Erythroblast (primary cell): ENCODE measurements around the gene WDR7.

Source experiments
- DNase-seq, 2 experiments: peaks; one replicate each; lab custom pipeline; 2025; lab: John Stamatoyannopoulos, UW
- GATA1 ChIP-seq: IDR thresholded peaks from 2 replicates; pipeline ENCODE4 v1.6.1; 2011; ENCODE audit warnings: low read depth, mild to moderate bottlenecking, control low read depth, low read length, moderate library complexity
- POLR2A ChIP-seq: IDR thresholded peaks from 2 replicates; pipeline ENCODE4 v1.6.1; 2011; ENCODE audit warnings: mild to moderate bottlenecking, low read length

WDR7 gene

GRCh38 chr18:56878711-56879110, 227.6 kb downstream of the WDR7 start:
- no peak for DNase-seq
- TF ChIP-seq GATA1 (no peak), POLR2A (no peak)

DNA sequence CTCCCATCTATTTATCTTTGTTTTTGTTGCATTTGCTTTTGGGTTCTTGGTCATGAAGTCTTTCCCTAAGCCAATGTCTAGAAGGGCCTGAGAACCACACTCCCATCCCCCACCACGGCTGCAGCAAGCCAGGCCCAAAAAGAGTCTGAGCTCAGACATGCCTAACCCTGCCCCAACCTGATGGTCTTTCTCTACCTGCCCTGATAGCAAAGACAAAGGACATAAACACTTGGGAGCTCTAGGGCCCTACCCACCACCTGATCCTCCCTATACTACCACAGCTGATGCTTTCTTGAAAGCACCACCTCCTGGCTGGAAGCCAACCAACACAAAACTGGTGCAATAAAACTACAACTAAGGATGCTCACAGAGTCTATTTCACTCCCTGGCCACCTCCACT, 233.4 kb downstream of the WDR7 start:
- no peak for TF ChIP-seq GATA1
- TF ChIP-seq POLR2A: no peak
- no peak for DNase-seq

DNA sequence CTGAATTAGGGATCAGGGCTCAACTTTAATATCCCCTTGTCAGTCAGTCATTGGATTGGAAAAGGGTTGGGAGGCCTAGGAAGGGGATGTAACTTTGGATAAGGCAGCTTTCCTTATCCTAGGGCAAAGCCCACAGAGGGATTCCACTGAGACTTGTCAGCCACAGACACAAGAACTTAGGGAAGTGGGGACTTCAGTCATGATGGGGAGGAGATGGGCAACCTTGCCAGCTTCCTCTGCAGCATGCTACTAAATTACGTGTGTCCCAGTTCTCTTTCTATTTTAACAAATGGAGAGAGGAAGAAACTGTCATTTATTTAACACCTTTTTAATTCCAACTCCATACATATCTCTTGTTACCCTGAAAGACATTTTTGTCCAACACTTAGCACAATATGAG, 237.8 kb downstream of the WDR7 start:
- no peak for TF ChIP-seq POLR2A
- no peak for TF ChIP-seq GATA1
- DNase-seq: no peak

DNA sequence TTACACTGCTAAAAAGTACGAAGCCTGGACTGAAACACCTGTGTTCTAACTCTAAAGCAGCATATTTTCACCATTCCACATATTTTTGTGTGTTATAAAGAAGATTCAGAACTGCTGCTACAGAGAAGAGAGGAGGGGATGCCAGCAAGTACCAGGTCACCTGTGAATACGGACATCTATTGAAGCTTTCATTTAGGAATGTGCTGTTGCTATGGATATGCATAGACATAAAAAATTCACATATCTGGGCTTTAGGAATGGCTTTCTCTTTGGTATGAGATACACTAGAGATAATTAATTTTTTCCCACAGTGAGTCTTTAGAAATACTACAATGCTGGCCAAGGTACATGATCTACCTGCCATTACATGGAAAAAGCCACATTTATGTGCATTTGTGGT, 238.5 kb downstream of the WDR7 start:
- TF ChIP-seq GATA1: no peak
- no peak for TF ChIP-seq POLR2A
- DNase-seq: no peak

- TF ChIP-seq POLR2A (no peak), GATA1 (no peak)
- no peak for DNase-seq
Measured at GRCh38 chr18:56890632-56891031, 239.5 kb downstream of the WDR7 start.

- TF ChIP-seq GATA1: no peak
- TF ChIP-seq POLR2A: no peak
- DNase-seq: no peak
Measured at GRCh38 chr18:56891116-56891515, 240.0 kb downstream of the WDR7 start.

GRCh38 chr18:56891870-56892269, 240.7 kb downstream of the WDR7 start:
- TF ChIP-seq GATA1 (no peak), POLR2A (no peak)
- no peak for DNase-seq

DNA sequence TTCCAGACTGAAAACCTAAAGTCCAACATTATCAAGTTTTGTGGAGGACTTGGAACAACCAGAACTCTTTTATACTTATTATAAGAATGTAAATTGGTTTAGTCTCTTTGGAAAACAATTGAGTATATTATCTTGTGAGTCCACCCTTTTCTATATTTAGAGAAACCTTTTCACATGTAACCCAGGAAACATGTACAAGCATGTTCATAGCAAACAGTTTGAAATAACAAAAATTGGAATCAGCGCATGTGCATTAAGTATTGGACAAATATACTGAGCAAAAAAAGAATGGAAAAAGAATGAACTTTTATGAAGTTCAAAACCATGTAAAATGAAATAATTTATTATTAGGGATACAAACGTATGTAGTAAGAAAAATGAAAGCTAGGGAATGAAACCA, 246.0 kb downstream of the WDR7 start:
- DNase-seq: no peak
- TF ChIP-seq POLR2A (no peak), GATA1 (no peak)

- TF ChIP-seq POLR2A (no peak), GATA1 (no peak)
- no peak for DNase-seq
Measured at GRCh38 chr18:56899660-56900059, 248.5 kb downstream of the WDR7 start.

DNA sequence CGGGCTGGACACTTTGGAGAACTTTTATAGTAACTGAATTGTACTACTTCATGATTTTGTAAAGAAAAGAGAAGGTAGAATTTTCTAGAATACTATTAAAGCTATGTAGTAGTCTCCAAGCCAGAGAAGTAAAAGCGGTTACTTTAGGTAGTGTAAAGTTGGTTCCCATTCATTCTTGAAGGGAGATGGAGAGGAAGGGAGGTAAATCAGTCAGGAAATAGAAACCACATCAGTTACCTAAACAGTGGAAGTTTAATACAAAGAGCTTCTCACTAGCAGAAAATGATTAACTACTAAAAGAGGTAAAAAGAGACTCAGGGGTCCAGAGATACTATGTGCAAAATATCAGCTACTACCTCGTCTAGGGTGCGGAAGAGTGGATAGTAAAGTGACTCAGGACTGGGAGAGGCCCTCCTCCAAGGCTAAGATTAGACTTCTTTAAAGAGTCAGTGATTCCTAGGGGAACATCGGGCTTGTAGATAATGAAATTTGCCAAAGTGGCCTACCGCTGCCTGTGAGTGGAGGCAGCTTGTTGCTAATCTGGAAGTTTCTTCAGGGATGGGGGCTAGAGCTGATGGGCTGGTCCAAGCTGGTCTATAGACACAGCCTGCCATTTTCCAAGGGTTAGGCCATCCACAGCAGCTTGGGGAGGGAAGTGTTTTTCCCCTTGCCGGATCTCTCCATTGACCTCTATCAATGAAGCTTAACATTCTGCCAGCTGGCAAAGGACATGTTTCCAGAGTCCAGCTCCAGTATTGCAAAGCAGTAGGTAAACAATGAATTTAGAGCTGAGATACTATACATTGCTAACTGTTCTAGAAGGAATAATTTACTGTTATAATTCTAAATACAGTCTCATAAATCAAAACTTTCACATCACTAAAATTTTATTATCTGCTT, 249.3 kb downstream of the WDR7 start:
- TF ChIP-seq GATA1 (no peak), POLR2A (no peak)
- DNase-seq: no peak

DNA sequence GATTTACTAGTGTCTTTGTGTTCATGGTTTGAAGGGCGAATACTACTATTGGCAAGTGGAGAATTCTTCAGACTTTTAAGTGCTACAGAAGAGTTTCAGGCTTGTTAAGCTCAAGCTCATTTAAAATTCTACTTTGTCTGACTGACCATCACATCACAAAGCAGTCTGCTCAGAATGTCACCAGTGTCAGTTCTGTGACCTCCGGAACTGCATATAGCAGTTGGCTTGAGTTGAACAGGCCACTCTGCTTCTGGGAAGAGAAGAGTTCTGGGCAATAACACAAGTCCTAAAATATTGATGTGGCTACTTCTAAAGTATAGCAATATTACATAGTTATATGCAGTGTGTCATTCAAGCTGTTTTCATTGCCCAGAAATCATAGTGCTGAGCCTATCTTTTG, 250.8 kb downstream of the WDR7 start:
- TF ChIP-seq GATA1: no peak
- TF ChIP-seq POLR2A: no peak
- DNase-seq: no peak

GRCh38 chr18:56902653-56903052, 251.5 kb downstream of the WDR7 start:
- TF ChIP-seq POLR2A: no peak
- TF ChIP-seq GATA1: no peak
- no peak for DNase-seq

GRCh38 chr18:56903686-56904085, 252.5 kb downstream of the WDR7 start:
- no peak for DNase-seq
- TF ChIP-seq POLR2A (no peak), GATA1 (no peak)

- TF ChIP-seq POLR2A (no peak), GATA1 (no peak)
- DNase-seq: no peak
Measured at GRCh38 chr18:56907771-56908170, 256.6 kb downstream of the WDR7 start.

DNA sequence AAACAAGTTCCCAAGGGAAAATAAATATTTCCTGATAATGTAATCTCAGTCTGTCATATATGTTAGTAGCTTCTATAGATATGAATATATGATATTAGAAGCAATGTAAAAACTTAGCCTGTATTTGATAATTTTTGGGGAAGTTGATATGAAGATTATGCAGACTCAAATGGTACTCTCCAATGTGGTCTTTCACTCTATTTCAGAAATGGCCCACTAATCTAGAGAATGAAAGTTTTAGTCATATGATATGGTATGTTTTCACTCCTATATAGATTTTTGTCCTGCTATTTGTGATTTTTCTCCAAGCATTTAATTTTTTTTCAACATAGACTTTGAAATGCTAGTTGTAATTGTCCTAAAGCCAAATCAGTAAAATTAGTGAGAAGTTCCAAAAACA, 259.1 kb downstream of the WDR7 start:
- TF ChIP-seq POLR2A (no peak), GATA1 (no peak)
- DNase-seq: no peak

GRCh38 chr18:56910967-56911366, 259.8 kb downstream of the WDR7 start:
- no peak for TF ChIP-seq POLR2A
- TF ChIP-seq GATA1: no peak
- DNase-seq: no peak
